Skeletal muscle satellite cell (primary cell): ENCODE measurements around the gene TCEAL9. TPM values are rescaled to one million over a fixed set of nuclear protein-coding genes. Genes with fewer than 3 reads are reported as not detected.
A peak's percentile ranks its signal among the peaks of the same experiment; 100 is the strongest.

ENCODE experiments used
- H3K27me3 ChIP-seq: 2 replicates; pipeline ENCODE4 v1.7.0; 2013; ENCODE audit warnings: low read length; ENCODE audit not compliant: control insufficient read depth, insufficient read depth
- H3K36me3 ChIP-seq: 2 replicates; pipeline ENCODE4 v1.7.0; 2013; ENCODE audit warnings: mild to moderate bottlenecking, control low read depth, low read length; ENCODE audit not compliant: insufficient read depth
- H3K4me1 ChIP-seq: 2 replicates; pipeline ENCODE4 v1.7.0; 2013; ENCODE audit warnings: low read length; ENCODE audit not compliant: control insufficient read depth, insufficient read depth
- H3K4me2 ChIP-seq: 2 replicates; pipeline ENCODE4 v1.7.0; 2013; ENCODE audit warnings: mild to moderate bottlenecking, low read length
- H3K4me3 ChIP-seq: 2 replicates; pipeline ENCODE4 v1.7.0; 2013; ENCODE audit warnings: low read length
- H3K9ac ChIP-seq: 2 replicates; pipeline ENCODE4 v1.7.0; 2013; ENCODE audit warnings: mild to moderate bottlenecking, low read depth, low read length, moderate library complexity
- H3K9me3 ChIP-seq: replicated peaks from 2 replicates; pipeline ENCODE4 v1.7.0; 2013; ENCODE audit warnings: mild to moderate bottlenecking, control low read depth, low read length
- total RNA-seq: library from RNA; depleted of rRNA; stranded (reverse); fragments of >200 nt; gene quantifications from 2 replicates; pipeline ENCODE4 v1.2.3, GENCODE V29; 2012; rRNA removed

TCEAL9 gene, protein sequence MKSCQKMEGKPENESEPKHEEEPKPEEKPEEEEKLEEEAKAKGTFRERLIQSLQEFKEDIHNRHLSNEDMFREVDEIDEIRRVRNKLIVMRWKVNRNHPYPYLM
- total RNA-seq, result 118 and 139 TPM in 2 replicates

DNA sequence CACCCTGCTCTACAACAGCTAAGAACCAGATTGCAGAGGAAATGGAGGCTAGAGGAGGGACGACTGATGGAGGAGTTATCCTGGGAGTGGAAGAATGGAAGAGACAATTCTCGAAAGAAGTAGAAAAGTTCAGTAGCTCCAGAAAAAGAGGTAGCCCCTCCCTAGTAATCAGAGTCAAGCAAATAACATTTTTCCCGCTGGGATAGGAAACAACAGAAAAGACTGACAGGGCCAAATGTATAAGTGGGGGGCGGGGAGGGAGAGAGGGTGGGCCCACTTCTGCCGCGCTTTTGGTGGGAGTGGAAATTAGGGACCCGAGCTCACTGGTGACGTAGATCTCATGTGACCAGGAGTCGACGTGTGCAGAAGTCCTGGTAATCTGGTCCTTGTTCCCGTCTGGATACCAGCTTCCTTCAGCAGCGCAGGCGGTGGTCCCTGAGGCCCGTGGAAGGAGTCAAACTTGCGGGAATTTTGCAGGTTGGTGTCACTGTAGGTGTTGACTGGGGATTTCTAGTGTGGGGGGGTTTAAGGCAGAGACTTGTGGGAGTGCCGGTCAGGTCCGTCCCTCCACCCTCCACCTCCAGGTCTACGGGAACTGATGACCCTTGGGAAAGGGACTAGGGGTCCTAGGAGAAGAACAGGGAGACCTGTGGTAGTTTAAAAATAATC, at the start of gene TCEAL9:
TCEAL9 (plus strand) TSS at position 377 of the 669 bp plus-strand sequence. CDS start 1,179 bp downstream, outside the sequence.
- Histone ChIP-seq H3K9me3 (no peaks in the 10 kb centered on the region), H3K4me1 (peaks cover 11% of the 10 kb centered on the region), H3K4me3 (peak within 1 kb of the TSS; percentile 77), H3K9ac (peak within 1 kb of the TSS; percentile 95), H3K4me2 (peak within 1 kb of the TSS; percentile 70), H3K27me3 (no peaks in the 10 kb centered on the region), H3K36me3 (peaks cover 9% of the 10 kb centered on the region)

DNA sequence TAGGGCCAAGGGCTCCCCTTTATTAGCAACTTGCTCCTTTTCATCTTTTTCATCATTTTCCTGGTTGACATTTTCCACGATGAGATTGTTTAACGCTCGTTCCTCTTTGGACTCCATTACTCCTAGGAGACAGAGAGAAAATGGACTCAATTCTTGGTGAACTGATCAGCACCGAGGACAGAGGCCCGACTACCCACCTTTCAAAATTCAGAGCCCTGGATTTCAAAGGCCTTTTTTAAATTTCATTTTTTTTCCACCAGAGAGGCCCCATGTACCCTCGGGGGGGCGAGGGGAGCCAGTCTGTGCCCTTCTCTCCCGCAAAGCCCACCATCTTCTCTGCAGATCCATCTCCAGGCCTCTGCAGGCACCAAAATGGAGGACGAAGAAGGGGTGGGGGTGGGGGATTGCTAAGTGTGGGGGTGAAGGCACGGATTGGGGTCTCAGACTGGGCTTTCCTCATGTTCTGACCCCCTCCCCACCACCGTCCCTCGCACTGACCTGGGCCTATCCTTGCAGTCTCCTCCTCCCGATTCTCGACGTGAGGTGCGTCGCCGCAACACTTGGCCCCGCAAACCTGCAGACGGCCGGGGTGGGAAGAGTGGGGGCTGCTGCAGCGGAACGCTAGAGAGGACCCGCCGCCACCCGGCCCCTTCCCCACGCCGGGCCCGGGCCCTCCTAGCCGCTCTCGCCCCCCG, 46.3 kb upstream of the TCEAL9 start:
- peak overlapping the region; percentile 68 for H3K4me3 ChIP-seq
- no peaks in the 10 kb centered on the region for H3K36me3 ChIP-seq
- H3K9me3 ChIP-seq, result no peaks in the 10 kb centered on the region
- peaks cover 39% of the 10 kb centered on the region for H3K27me3 ChIP-seq
- peak overlapping the region; percentile 86 for H3K4me2 ChIP-seq
- no peaks in the 10 kb centered on the region for H3K4me1 ChIP-seq
- no peak overlapping the region for H3K9ac ChIP-seq

DNA sequence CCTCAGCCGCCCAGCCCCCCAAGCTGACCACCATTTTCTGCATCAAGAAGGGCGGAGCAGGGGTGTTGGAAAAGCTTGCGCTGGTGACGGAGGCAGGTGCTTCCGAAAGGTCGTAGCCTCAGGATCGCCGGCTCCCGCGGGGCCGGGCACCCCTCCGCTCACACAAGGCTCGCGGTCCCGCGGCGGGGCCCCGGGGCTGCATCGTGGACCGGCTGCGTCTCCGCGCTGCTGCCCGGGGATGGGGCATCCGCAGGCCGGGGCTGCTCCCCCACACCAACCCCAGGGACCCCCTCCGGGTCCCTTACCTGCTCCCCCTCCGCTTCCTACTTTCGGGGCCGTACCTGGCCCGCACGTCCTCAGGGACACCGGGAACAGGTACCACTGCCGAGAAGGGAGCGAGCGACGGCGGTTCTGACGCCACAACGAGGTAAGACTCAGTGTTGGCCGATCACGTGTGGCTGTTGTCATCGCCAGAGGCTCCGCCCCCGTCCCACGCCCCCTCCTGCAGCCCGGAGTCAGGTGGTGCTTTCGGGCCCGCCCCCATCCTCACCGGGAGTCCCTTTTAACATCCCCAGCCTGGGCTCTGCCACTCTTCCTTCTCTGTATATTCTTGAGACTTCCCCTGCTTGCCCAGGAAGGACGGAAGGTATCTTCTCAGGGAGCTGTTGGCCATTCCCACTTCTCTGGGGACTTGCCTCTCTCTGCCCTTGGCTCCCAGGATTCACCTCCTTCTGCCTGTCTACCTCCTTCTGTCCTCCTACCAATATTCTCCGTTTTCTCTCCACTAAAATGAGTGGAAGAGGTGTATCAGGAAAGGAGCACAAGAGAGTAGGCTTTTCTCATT, 45.5 kb upstream of the TCEAL9 start, which contains the start of gene BEX2:
BEX2 (minus strand) TSS at position 436 of the 844 bp plus-strand sequence. CDS start 1,014 bp downstream, outside the sequence.
- Histone ChIP-seq H3K4me2 (peak within 1 kb of the TSS; percentile 86), H3K36me3 (no peaks in the 10 kb centered on the region), H3K9ac (no peak within 1 kb of the TSS), H3K4me1 (no peaks in the 10 kb centered on the region), H3K9me3 (no peaks in the 10 kb centered on the region), H3K4me3 (peak within 1 kb of the TSS; percentile 68), H3K27me3 (peaks cover 38% of the 10 kb centered on the region)

DNA sequence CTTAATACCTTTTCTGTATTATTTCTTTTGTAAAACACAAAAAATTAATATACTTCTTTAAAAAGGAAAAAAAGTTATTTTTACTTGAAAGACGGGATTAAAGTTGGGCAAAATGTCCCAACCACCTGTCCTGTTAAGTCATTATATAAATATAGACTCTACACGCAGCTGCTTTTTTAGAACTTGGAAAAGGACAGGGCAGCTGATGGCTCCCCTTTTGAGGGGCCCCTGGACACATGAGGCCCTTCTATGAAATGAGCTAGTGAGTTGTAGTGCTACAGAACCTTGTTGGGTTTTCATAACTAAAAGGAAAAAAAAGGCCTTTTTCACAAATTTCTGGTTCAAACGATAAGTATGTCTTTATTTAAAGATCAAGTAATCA, 44.9 kb upstream of the TCEAL9 start:
- H3K4me1 ChIP-seq, result no peaks in the 10 kb centered on the region

DNA sequence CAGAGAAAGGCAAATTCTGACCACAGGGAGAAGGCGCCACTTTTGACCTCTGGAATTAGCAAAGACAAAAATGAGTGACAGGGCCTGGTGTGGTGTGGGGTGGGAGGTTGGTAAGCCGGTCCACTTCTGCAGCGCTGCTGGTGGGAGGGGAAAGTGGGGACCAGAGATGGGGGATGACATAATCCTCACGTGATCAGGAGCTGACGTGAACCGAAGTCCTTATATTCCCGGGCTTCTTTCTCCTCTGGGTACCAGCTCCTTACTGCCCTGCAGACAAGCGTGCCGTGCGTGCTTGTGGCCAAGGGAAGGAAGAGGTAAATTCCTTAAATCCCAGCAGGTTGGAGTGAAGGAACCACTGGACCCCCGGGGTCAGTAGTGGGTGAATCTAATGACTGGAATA, 26.3 kb upstream of the TCEAL9 start, which contains the start of gene TCEAL7:
TCEAL7 (plus strand) TSS at position 249 of the 400 bp plus-strand sequence. CDS start 1,165 bp downstream, outside the sequence.
- H3K36me3 ChIP-seq, result no peaks in the 10 kb centered on the region
- peaks cover 7% of the 10 kb centered on the region for H3K27me3 ChIP-seq
- H3K4me2 ChIP-seq, result peak within 1 kb of the TSS; percentile 88
- no peaks in the 10 kb centered on the region for H3K9me3 ChIP-seq
- H3K4me1 ChIP-seq, result no peaks in the 10 kb centered on the region
- H3K9ac ChIP-seq, result peak within 1 kb of the TSS; percentile 69
- peak within 1 kb of the TSS; percentile 66 for H3K4me3 ChIP-seq

More for the DNA sequence above, 44.9 kb upstream of the TCEAL9 start:
- Histone ChIP-seq H3K9me3 (no peaks in the 10 kb centered on the region), H3K27me3 (peaks cover 32% of the 10 kb centered on the region), H3K4me2 (no peak overlapping the region), H3K4me3 (no peak overlapping the region), H3K9ac (no peak overlapping the region), H3K36me3 (no peaks in the 10 kb centered on the region)

DNA sequence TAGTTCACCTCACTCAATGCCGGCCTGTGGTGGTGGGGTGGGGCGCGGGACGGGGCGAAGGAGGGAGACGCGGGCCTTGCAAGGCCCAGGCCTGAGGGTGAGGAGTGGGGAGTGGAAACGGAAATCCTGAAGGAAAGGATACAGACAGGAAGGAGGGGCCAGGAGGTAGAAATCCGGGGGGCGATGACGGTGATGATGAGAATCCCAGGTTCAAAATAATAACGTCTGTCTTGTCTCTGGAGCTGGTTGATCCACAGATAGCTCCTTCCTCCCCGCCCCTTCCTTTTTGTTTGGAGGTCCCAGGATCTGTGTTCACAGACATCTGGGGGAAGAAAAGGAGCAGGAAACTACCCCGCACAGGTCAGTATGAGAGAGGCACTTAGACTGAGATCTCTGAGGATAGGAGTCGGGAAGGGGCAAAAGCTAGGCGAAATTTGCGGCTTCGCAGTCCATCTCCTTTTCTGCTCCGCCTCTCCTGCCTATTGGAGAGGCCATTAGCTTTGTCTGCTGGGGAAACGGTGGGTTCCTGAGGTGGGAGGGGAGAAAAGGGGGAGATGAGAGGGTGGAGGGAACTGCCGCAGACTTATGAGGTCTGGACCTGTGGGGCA, 25.5 kb upstream of the TCEAL9 start:
- Histone ChIP-seq H3K9me3 (no peaks in the 10 kb centered on the region), H3K27me3 (peaks cover 10% of the 10 kb centered on the region), H3K4me2 (peak overlapping the region; percentile 88), H3K9ac (peak overlapping the region; percentile 69), H3K4me3 (peak overlapping the region; percentile 66), H3K36me3 (no peaks in the 10 kb centered on the region), H3K4me1 (no peaks in the 10 kb centered on the region)

DNA sequence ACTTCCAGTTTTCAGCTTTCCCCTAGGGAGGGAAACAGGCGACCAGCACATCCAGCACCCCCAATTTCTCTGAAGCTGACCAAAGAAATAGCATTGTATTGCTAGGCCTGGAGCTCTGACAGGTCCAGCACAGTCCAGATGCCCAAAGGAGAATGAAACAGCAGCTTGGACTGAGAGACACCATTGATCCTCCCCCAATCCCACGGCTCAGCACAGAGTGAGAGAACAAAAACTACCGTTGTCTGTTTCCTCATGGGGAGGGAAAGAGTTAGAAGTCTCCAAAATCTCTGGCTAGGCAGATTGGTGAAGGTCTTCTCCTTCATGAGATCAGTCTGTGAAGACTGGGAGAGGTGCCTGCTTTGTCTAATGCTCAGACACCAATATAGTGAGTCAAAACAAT, 17.6 kb upstream of the TCEAL9 start:
- H3K9me3 ChIP-seq, result no peaks in the 10 kb centered on the region
- H3K27me3 ChIP-seq, result peaks cover 19% of the 10 kb centered on the region
- H3K4me1 ChIP-seq, result no peaks in the 10 kb centered on the region
- H3K9ac ChIP-seq, result no peak overlapping the region
- no peaks in the 10 kb centered on the region for H3K36me3 ChIP-seq
- no peak overlapping the region for H3K4me2 ChIP-seq
- H3K4me3 ChIP-seq, result no peak overlapping the region

DNA sequence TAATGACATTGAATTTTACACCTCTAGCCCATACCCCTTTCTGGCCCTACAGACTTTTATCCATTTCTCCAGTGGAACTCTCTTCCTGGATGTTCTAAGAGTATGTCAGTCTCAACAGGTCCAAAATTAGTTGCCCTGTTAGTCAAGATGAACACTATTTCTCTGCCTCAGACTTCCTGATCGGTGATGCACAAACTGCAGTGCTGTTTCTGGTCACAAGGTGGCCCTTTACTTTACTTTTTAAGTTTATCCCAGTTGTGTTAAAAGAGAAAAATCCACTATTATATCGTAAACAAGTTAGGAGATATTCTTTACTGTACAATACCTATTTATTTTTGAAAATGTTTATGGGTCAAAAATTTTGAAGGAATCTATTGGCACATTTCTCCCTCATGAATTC, 13.2 kb upstream of the TCEAL9 start:
- Histone ChIP-seq H3K36me3 (no peaks in the 10 kb centered on the region), H3K9ac (no peak overlapping the region), H3K9me3 (no peaks in the 10 kb centered on the region), H3K4me1 (no peaks in the 10 kb centered on the region), H3K4me2 (no peak overlapping the region), H3K4me3 (no peak overlapping the region), H3K27me3 (peaks cover 8% of the 10 kb centered on the region)

DNA sequence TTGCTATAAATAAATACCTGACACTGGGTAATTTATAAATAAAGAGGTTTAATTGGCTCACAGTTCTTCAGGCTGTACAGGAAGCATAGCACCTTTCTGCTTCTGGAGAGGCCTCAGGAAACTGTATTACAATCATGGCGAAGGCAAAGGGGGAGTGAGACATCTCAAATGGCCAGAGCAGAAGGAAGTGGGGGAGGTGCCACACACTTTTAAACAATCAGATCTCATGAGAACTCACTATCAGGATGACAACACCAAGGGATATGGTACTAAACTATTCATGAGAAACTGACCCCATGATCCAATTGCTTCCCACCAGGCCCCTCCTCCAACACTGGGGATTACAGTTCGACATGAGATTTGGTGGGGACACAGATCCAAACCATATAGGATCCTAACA, 11.7 kb upstream of the TCEAL9 start:
- H3K9me3 ChIP-seq, result no peaks in the 10 kb centered on the region
- no peak overlapping the region for H3K9ac ChIP-seq
- no peak overlapping the region for H3K4me2 ChIP-seq
- H3K4me1 ChIP-seq, result no peaks in the 10 kb centered on the region
- H3K4me3 ChIP-seq, result no peak overlapping the region
- H3K27me3 ChIP-seq, result peaks cover 5% of the 10 kb centered on the region
- no peaks in the 10 kb centered on the region for H3K36me3 ChIP-seq

DNA sequence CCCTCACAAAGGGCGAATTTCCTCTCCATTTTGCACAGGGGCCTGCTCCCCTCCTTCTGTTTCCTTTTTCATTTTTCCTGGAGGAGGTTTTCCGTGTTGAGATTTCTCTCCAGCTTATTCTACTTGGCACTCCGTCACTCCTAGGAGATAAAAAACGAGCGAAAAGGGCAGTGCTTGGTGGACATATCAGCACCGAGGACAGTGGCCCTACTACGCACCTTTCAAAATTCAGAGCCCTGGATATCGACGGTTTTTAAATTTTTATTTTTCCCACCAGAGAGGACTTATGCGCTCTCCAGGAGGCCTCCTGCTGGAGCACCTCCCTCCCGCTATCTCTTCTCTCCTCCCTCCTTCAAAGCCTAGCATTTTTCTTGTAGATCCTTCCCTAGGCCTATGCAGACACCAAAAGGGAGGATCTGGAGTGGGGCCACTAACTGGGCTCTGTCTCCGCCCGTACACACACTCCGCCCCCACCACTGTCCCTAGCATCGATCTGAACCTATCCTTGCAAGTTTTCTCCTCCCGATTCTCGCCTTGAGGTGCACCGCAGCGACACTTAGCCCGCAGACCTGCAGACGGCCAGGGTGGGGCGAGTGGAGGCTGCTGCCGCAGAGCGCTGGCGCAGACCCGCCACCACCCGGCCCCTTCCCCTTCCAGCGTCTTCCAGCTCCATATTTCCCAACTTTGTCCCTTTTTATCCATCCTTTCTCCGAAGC, 8.5 kb upstream of the TCEAL9 start:
- H3K4me2 ChIP-seq, result no peak overlapping the region
- no peak overlapping the region for H3K4me3 ChIP-seq
- H3K27me3 ChIP-seq, result no peaks in the 10 kb centered on the region
- no peak overlapping the region for H3K9ac ChIP-seq
- H3K4me1 ChIP-seq, result no peaks in the 10 kb centered on the region
- no peaks in the 10 kb centered on the region for H3K9me3 ChIP-seq
- no peaks in the 10 kb centered on the region for H3K36me3 ChIP-seq
